Aorta (tissue), 5 donors: ENCODE data around the gene NLK. TPM values are rescaled to one million over a fixed set of nuclear protein-coding genes. Genes with fewer than 3 reads are reported as not detected.

Experiments used
- ATAC-seq: fragments of 200-7000 bp; cut with Tn5 transposase; one replicate; pipeline ENCODE4 v1.9.1; 2022; ENCODE audit warnings: moderate library complexity; ENCODE audit not compliant: low FRiP score
- DNase-seq, 2 donors: peaks; one replicate each; pipeline ENCODE4 v3.0.0-alpha.2; 2020
- H3K27ac ChIP-seq, 2 donors: one replicate each; pipeline ENCODE4 v1.5.1; 2013; ENCODE audit warnings: low read length in 2 of 2, mild to moderate bottlenecking in 2 of 2, moderate library complexity in 2 of 2, control low read depth in 1 of 2, inconsistent platforms in 1 of 2, low read depth in 1 of 2
- H3K27me3 ChIP-seq, 2 donors: one replicate each; pipeline ENCODE4 v1.6.1; 2013; ENCODE audit warnings: control low read depth in 1 of 2, low read length in 1 of 2, mild to moderate bottlenecking in 1 of 2, moderate library complexity in 1 of 2; ENCODE audit not compliant: insufficient read depth in 2 of 2, control insufficient read depth in 1 of 2
- H3K36me3 ChIP-seq, 2 donors: one replicate each; pipeline ENCODE4 v1.6.1; 2013; ENCODE audit warnings: control low read depth in 1 of 2, low read length in 1 of 2, mild to moderate bottlenecking in 1 of 2; ENCODE audit not compliant: insufficient read depth in 2 of 2, control insufficient read depth in 1 of 2
- H3K4me1 ChIP-seq, 2 donors: one replicate each; pipeline ENCODE4 v1.6.1; 2013; ENCODE audit warnings: low read length in 2 of 2, control low read depth in 1 of 2, mild to moderate bottlenecking in 1 of 2, moderate library complexity in 1 of 2; ENCODE audit not compliant: insufficient read depth in 2 of 2, control insufficient read depth in 1 of 2
- H3K4me3 ChIP-seq, 2 donors: one replicate each; pipeline ENCODE4 v1.5.1; 2013; ENCODE audit warnings: low read length in 2 of 2, control low read depth in 1 of 2, mild to moderate bottlenecking in 1 of 2
- H3K9me3 ChIP-seq: one replicate; pipeline ENCODE4 v1.6.1; 2013; ENCODE audit warnings: mild to moderate bottlenecking, low read length; ENCODE audit not compliant: control insufficient read depth
- WGBS, 2 donors: extraction: QIAGEN DNeasy Blood & Tissue Kit; methylation state at CpG; one replicate each; pipeline ENCODE4 v1.1.7; 2013; 5-methylcytosine and 5-hydroxymethylcytosine counted together
- intact Hi-C, 2 donors: fragments of 100-400 bp; cut with DNase I; formaldehyde crosslinking; loops; one replicate each; pipeline versions ENCODE4 v1.14.2 to v1.15.0; 2022
- long read RNA-seq, 2 donors: library from polyadenylated mRNA; unstranded; transcript quantifications; one replicate each; pipeline ENCODE4 v2.0.0, GENCODE V29; 2020 to 2021
- polyA plus RNA-seq, 2 donors: library from polyadenylated mRNA; stranded (reverse); fragments of 200-250 nt; gene quantifications; one replicate each; pipeline ENCODE4 v1.2.3, GENCODE V29; 2013
- total RNA-seq, 2 donors: library from RNA; stranded (reverse); fragmentation: NEBNext Ultra II Directional; extraction: Animal tissue kit (Norgen Biotek cat#: 25700); gene quantifications; one replicate each; pipeline ENCODE4 v1.2.1, GENCODE V29; 2021
- donor health status: healthy with polysubstance abuse.
- donor health status: Bipolar disorder and iron deficiency.
- donor health status: DM: no; HTN: no; CAD: no.
- donor health status: DM: no; HTN: no; CAD: no.
- donor health status: DM: yes; HTN: yes; CAD: no.

NLK gene
- 10 to 100 TPM; 14.7 to 17.2 TPM for total RNA-seq
- polyA plus RNA-seq, result 10 to 100 TPM in 1 of 2 donors, 1 to 10 TPM in 1; 5.5 to 13.3 TPM
- long read RNA-seq, donor 1, partial matches to known transcripts, result 2 of 11 reads
- long read RNA-seq, donor 1, other reads (novel, unspliced or antisense), result 7 of 11 reads
- long read RNA-seq, donor 2, full-length matches to known transcripts, result 3 of 12 reads
- long read RNA-seq, donor 2, partial matches to known transcripts, result 1 of 12 reads
- long read RNA-seq, donor 2, other reads (novel, unspliced or antisense), result 8 of 12 reads

DNA sequence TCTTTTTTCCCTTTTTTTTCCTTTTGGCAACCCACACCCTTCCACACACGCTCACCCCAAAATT, at the start of gene NLK:
TSS of gene NLK (plus strand) at position 21 of the 64 bp plus-strand sequence. CDS start 197 bp downstream, outside the sequence.
- peak within 1 kb of the TSS; percentile 86 to 92 for H3K4me3 ChIP-seq
- no peaks in the 10 kb centered on the region for H3K36me3 ChIP-seq
- no peaks in the 10 kb centered on the region for H3K9me3 ChIP-seq
- peaks cover 0 to 13% of the 10 kb centered on the region in 2 donors for H3K4me1 ChIP-seq
- H3K27ac ChIP-seq, result peak within 1 kb of the TSS in 1 of 2 donors; percentile 48
- no peak for DNase-seq
- 74 to 77% methylated on average over 1 of the region's 1 CpG for WGBS, 2 donors
- no peaks in the 10 kb centered on the region for H3K27me3 ChIP-seq
- ATAC-seq, result no peak
- intact Hi-C loops, result loop anchor here in 1 of 2 donors (10.0 kb wide), 1 partner anchor 292 kb away; the partner anchor contains the start of genes IFT20 and TNFAIP1

DNA sequence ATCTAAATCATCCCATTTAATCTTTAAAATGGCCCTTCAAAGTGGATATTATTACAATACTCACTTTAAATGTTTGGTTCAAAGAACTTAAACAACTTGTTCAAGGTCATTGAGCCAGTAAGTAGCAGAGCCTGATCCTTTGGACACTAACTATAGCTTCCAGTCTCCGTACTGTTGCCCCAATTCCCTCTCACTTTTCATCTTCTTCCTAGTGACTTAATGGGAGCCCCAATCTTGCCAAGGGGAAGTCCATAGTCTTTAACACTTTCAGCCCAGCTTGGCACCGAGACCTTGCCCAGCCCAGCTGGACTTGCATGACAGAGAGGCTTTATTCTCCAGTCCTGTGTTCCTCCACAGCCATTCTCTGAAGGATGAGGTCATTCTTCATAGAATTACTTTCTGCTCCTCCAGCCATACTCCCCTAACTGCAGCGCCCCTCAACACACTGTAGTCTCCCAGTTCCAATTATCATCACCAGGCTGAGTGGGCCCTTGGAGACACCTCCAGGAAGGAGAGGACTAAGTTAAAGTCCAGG, 49.2 kb upstream of the NLK start:
- Histone ChIP-seq H3K27me3 (no peaks in the 10 kb centered on the region), H3K4me3 (no peak overlapping the region), H3K9me3 (no peaks in the 10 kb centered on the region), H3K4me1 (no peaks in the 10 kb centered on the region), H3K36me3 (no peaks in the 10 kb centered on the region), H3K27ac (no peak overlapping the region)
- DNase-seq (no peak), ATAC-seq (no peak)
- intact Hi-C loops, result no loop called here
- 75 to 78% methylated on average over 3 of the region's 3 CpGs for WGBS, 2 donors

DNA sequence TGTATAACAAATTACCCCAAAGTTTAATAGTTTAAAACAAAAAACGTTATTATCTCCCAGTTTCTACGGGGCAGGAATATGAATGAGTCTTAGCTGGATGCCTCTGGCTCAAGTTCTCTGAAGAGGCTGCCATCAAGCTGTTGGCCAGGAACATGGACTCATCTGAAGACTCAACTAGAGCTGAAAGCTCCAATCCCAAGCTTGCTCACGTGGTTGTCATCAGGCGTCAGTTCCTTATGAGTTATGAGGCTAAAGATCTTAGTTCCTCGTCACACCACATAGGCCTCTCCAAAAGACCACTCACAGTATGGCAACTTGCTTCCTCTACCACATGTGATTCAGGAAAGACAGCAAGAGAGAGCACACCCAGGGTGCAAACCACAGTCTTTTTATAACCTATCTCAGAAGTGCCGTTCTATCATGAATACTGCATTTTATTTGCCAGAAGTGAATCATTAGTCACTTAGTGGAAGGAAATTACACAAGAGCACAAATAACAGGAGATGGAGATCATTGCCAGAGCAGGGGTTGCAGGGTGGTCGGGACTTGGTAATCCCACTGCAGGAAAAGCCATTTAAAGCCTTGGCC, 48.7 kb upstream of the NLK start:
- no peak for DNase-seq
- Histone ChIP-seq H3K36me3 (no peaks in the 10 kb centered on the region), H3K4me3 (no peak overlapping the region), H3K9me3 (no peaks in the 10 kb centered on the region), H3K27ac (no peak overlapping the region), H3K27me3 (no peaks in the 10 kb centered on the region), H3K4me1 (no peaks in the 10 kb centered on the region)
- WGBS, 2 donors, result 74 to 77% methylated on average over 7 of the region's 7 CpGs
- intact Hi-C loops, result no loop called here
- no peak for ATAC-seq

DNA sequence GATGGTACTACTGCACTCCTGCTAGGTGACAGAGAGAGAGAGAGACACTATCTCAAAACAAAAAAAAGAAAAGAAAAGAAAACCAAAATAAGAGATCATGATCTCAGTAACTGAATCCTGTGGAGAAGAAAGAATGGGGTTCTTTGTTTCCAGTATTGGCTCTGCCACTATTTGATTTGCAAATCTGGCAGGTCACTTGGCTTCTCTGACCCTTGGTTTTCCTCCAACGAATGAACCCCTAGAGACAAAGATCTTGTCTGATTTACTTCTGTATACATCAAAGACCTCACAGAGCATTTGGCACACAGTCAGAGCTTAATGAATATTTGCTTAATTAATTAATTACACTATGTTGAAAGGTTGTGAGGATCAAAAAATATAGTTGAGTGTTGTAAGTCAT, 47.9 kb upstream of the NLK start:
- Histone ChIP-seq H3K4me1 (no peaks in the 10 kb centered on the region), H3K36me3 (no peaks in the 10 kb centered on the region), H3K9me3 (no peaks in the 10 kb centered on the region), H3K4me3 (no peak overlapping the region), H3K27me3 (no peaks in the 10 kb centered on the region), H3K27ac (no peak overlapping the region)
- no peak for DNase-seq
- intact Hi-C loops, result no loop called here
- 0 to 9% methylated on average over 1 of the region's 1 CpG for WGBS, 2 donors
- no peak for ATAC-seq

DNA sequence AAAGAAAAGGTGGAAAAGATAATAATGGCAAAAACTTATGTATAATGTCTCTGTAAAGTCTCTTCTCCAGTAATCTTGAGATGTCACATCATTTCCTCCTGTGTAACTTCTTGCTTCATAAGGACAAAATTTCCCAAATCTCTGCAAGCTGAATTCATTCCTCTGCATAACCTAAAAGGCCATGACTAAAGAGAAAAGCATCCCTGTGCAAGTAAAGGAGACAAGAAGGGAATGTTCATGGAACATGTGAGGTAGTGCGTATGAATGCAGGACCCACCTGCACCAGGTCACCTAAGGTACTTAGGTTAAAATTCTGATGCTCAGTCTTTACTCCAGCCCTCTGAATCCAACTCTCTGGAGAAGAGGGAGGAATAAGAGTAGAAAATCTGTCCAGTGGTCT, 46.9 kb upstream of the NLK start:
- intact Hi-C loops, result no loop called here
- no peaks in the 10 kb centered on the region for H3K36me3 ChIP-seq
- no peak overlapping the region for H3K4me3 ChIP-seq
- no peak overlapping the region for H3K27ac ChIP-seq
- ATAC-seq, result no peak
- no peak for DNase-seq
- WGBS, 2 donors, result 0 to 37% methylated on average over 1 of the region's 1 CpG
- no peaks in the 10 kb centered on the region for H3K4me1 ChIP-seq
- no peaks in the 10 kb centered on the region for H3K9me3 ChIP-seq
- H3K27me3 ChIP-seq, result no peaks in the 10 kb centered on the region

DNA sequence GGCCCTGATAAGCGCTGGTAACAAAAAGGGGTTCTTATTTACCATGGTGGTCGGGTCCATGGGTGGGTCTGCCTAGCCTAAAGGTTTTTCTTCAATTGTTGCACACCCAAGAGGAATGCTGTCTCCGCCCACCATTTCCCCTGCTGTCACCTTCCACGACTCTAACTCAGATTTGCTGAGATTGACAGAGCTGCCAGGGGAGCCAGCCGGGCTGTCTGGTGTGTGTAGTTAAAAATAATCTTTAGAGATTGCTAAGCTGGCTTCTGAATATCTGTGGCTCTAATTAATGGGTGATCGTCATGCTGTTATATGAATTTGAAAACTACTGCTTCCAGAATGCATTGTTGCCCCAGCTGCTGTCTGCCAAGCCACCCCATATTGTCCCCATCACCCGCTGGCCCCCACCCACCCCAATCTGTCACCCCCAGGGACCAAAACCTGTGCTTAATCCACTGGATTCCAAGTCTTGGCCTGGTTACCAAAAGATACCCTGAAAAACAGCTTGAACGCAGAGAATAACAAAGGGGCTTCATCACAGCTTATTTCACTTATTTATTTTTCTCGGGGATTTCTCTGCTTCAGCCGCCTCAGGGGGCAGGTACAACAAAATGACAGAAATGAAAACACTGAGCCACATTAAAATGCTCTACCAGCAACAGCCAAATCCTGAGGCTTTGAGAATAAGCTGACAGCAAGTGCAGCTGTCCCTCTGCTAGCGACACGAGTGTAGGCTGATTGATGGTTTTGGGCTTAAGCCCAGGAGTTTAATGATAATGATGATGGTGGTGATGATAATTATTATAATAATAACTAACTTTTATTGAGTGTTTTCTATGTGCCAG, 46.1 kb upstream of the NLK start:
- H3K9me3 ChIP-seq, result no peaks in the 10 kb centered on the region
- DNase-seq, result no peak
- no peaks in the 10 kb centered on the region for H3K36me3 ChIP-seq
- H3K27ac ChIP-seq, result no peak overlapping the region
- H3K4me1 ChIP-seq, result no peaks in the 10 kb centered on the region
- H3K4me3 ChIP-seq, result no peak overlapping the region
- 40 to 41% methylated on average over 12 of the region's 12 CpGs for WGBS, 2 donors
- intact Hi-C loops, result no loop called here
- no peaks in the 10 kb centered on the region for H3K27me3 ChIP-seq
- no peak for ATAC-seq

DNA sequence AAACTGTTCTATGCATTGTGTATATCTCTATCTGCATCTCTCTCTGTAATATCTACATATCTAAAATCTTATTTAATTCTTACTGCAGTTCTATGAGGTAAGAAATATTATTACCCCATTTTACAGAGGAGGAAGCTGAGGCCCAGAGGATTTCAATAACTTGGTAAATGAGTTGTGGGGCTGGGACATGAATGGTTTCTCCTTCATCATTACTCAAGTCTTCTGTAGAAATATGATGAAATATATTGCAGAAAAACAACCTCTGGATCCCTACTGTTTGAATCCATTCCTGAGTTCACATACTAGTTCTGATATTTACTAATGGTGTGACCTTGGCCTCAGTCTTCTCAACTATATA, 45.5 kb upstream of the NLK start:
- no peaks in the 10 kb centered on the region for H3K27me3 ChIP-seq
- ATAC-seq (no peak), DNase-seq (no peak)
- intact Hi-C loops, result no loop called here
- no peak overlapping the region for H3K27ac ChIP-seq
- no peaks in the 10 kb centered on the region for H3K9me3 ChIP-seq
- H3K4me3 ChIP-seq, result no peak overlapping the region
- no peaks in the 10 kb centered on the region for H3K36me3 ChIP-seq
- H3K4me1 ChIP-seq, result no peaks in the 10 kb centered on the region

DNA sequence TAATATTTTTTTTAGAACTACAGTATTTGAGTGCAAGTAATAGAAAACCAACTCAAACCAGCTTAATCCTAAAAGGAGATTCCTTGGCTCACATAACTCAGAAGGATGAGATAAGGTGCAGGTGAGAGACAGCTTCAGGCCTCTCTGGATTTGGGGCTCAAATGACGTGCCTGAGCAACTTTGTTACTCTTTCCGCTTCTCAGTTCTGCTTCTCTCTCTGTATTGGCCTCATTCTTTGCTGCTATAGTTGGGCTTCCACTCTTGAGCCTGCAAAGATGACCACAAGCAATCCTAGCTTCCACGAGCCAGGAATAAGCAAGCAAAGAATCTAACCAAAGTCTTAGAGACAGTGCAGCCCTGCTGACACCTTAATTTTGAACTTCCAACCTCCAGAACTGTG, 45.0 kb upstream of the NLK start:
- H3K27me3 ChIP-seq, result no peaks in the 10 kb centered on the region
- ATAC-seq (no peak), DNase-seq (no peak)
- H3K27ac ChIP-seq, result no peak overlapping the region
- no peak overlapping the region for H3K4me3 ChIP-seq
- H3K9me3 ChIP-seq, result no peaks in the 10 kb centered on the region
- H3K4me1 ChIP-seq, result no peaks in the 10 kb centered on the region
- 69 to 73% methylated on average over 3 of the region's 3 CpGs for WGBS, 2 donors
- intact Hi-C loops, result no loop called here
- no peaks in the 10 kb centered on the region for H3K36me3 ChIP-seq

DNA sequence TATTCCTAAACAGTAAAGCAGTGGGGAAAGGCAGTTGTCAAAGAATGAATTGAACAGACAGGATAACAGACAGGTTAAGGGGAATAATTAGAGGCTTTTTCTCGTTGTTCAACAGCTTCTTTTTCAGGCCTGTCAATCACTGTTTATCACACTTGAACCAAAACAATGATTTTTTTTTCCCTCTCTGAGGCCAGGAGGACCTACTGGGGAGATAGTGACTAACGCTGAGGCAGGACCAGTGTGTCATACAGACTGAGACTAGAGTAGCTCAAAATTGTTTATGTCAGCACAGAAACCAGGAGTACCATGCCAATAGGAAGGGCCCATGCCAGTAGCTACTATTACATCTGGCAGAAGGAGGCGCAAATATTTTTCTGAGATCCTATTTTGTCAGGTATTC, 41.3 kb upstream of the NLK start:
- no peaks in the 10 kb centered on the region for H3K9me3 ChIP-seq
- H3K36me3 ChIP-seq, result no peaks in the 10 kb centered on the region
- no peak for DNase-seq
- ATAC-seq, result no peak
- no peaks in the 10 kb centered on the region for H3K4me1 ChIP-seq
- H3K4me3 ChIP-seq, result no peak overlapping the region
- H3K27ac ChIP-seq, result no peak overlapping the region
- no peaks in the 10 kb centered on the region for H3K27me3 ChIP-seq
- 49 to 56% methylated on average over 3 of the region's 3 CpGs for WGBS, 2 donors
- intact Hi-C loops, result no loop called here
